ENCODE data around the gene TMEM108.

- no peak for TF ChIP-seq ZNF335 (tag by site-specific recombination; conservative IDR thresholded peaks at IDR 0.05)
- TF ChIP-seq, protein P1, sequence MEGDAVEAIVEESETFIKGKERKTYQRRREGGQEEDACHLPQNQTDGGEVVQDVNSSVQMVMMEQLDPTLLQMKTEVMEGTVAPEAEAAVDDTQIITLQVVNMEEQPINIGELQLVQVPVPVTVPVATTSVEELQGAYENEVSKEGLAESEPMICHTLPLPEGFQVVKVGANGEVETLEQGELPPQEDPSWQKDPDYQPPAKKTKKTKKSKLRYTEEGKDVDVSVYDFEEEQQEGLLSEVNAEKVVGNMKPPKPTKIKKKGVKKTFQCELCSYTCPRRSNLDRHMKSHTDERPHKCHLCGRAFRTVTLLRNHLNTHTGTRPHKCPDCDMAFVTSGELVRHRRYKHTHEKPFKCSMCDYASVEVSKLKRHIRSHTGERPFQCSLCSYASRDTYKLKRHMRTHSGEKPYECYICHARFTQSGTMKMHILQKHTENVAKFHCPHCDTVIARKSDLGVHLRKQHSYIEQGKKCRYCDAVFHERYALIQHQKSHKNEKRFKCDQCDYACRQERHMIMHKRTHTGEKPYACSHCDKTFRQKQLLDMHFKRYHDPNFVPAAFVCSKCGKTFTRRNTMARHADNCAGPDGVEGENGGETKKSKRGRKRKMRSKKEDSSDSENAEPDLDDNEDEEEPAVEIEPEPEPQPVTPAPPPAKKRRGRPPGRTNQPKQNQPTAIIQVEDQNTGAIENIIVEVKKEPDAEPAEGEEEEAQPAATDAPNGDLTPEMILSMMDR (tag by site-specific recombination; IDR thresholded peaks at IDR 0.05), result no peak
Measured at GRCh38 chr3:133054586-133054985, 16.4 kb downstream of the TMEM108 start.

Data from HEK293 (cell line).